GM23338 (cell line): ENCODE results near the gene KHK. TPM values are rescaled to one million over a fixed set of nuclear protein-coding genes. Genes with fewer than 3 reads are reported as not detected.

Experiments
- ATAC-seq: fragments of 200-7000 bp; cut with Tn5 transposase; 3 replicates; pipeline ENCODE4 v1.9.1; 2020
- DNase-seq: peaks from one replicate; pipeline ENCODE4 v3.0.0-alpha.2; 2015; ENCODE audit warnings: low spot score
- H2AFZ ChIP-seq: fragments of 200-600 bp; sonication (generic); 2 replicates; pipeline ENCODE4 v1.8.0; 2016; ENCODE audit warnings: antibody characterized with exemption, mild to moderate bottlenecking, moderate library complexity
- H3F3A ChIP-seq: fragments of 200-600 bp; sonication (generic); replicated peaks from 2 replicates; pipeline ENCODE4 v1.8.0; 2017; ENCODE audit warnings: antibody characterized with exemption, mixed run types, low read depth
- H3K27ac ChIP-seq: fragments of 200-600 bp; sonication (generic); 2 replicates; pipeline ENCODE4 v1.6.1; 2016; ENCODE audit warnings: low read depth
- H3K27me3 ChIP-seq: fragments of 200-600 bp; sonication (generic); 2 replicates; pipeline ENCODE4 v1.8.0; 2016; ENCODE audit warnings: mild to moderate bottlenecking, mixed run types, moderate library complexity; ENCODE audit not compliant: insufficient read depth
- H3K36me3 ChIP-seq: fragments of 200-600 bp; sonication (generic); 2 replicates; pipeline ENCODE4 v1.8.0; 2016; ENCODE audit warnings: mild to moderate bottlenecking; ENCODE audit not compliant: insufficient read depth
- H3K4me1 ChIP-seq: fragments of 200-600 bp; sonication (generic); 2 replicates; pipeline ENCODE4 v1.8.0; 2016; ENCODE audit warnings: mild to moderate bottlenecking, moderate library complexity; ENCODE audit not compliant: insufficient read depth
- H3K4me2 ChIP-seq: fragments of 200-600 bp; sonication (generic); 2 replicates; pipeline ENCODE4 v1.7.1; 2017; ENCODE audit warnings: mixed run types
- H3K4me3 ChIP-seq: fragments of 200-600 bp; sonication (generic); 2 replicates; pipeline ENCODE4 v1.6.1; 2016; ENCODE audit warnings: mixed run types
- H3K79me2 ChIP-seq: fragments of 200-600 bp; sonication (generic); replicated peaks from 2 replicates; pipeline ENCODE4 v1.8.0; 2017; ENCODE audit warnings: mild to moderate bottlenecking; ENCODE audit not compliant: insufficient read depth
- H3K9me2 ChIP-seq: fragments of 200-600 bp; sonication (generic); 2 replicates; pipeline ENCODE4 v1.8.0; 2017; ENCODE audit not compliant: insufficient read depth
- H4K20me1 ChIP-seq: fragments of 200-600 bp; sonication (generic); replicated peaks from 2 replicates; pipeline ENCODE4 v1.8.0; 2017; ENCODE audit warnings: mild to moderate bottlenecking; ENCODE audit not compliant: insufficient read depth
- H3K27ac Mint-ChIP-seq: 2 replicates; pipeline ENCODE4 v1.8.0; 2020; ENCODE audit warnings: inconsistent platforms, mild to moderate bottlenecking, moderate library complexity, mixed read lengths
- H3K27me3 Mint-ChIP-seq: 3 replicates; pipeline ENCODE4 v1.8.0; 2022; ENCODE audit warnings: low read depth, mild to moderate bottlenecking, moderate library complexity, mixed read lengths, inconsistent platforms; ENCODE audit not compliant: insufficient read depth, poor library complexity
- H3K36me3 Mint-ChIP-seq: 3 replicates; pipeline ENCODE4 v1.8.0; 2021; ENCODE audit warnings: low read depth, mild to moderate bottlenecking, inconsistent platforms, moderate library complexity, mixed read lengths
- H3K4me1 Mint-ChIP-seq: 3 replicates; pipeline ENCODE4 v1.8.0; 2020; ENCODE audit warnings: mild to moderate bottlenecking, inconsistent platforms, mixed read lengths
- H3K4me3 Mint-ChIP-seq: 3 replicates; pipeline ENCODE4 v1.8.0; 2021; ENCODE audit warnings: moderate library complexity, mild to moderate bottlenecking, inconsistent platforms, mixed read lengths
- H3K9me3 Mint-ChIP-seq: 3 replicates; pipeline ENCODE4 v1.8.0; 2020; ENCODE audit warnings: moderate library complexity, mild to moderate bottlenecking, inconsistent platforms, mixed read lengths
- CREB1 ChIP-seq: fragments of 250-450 bp; sonication (Bioruptor Pico); IDR thresholded peaks from 2 replicates; pipeline ENCODE4 v1.5.0; 2020; ENCODE audit warnings: low read depth, mild to moderate bottlenecking, moderate library complexity
- CTCF ChIP-seq, 2 experiments: fragments of 200-600 bp in 1 of 2; sonication (generic) in 1 of 2; conservative IDR thresholded peaks; 2 replicates each; pipeline versions ENCODE4 v1.5.1 to v1.6.1; 2016 to 2017; ENCODE audit warnings: antibody characterized with exemption in 2 of 2, low read depth in 2 of 2, mild to moderate bottlenecking in 2 of 2, moderate library complexity in 1 of 2
- ETS1 ChIP-seq: IDR thresholded peaks from 2 replicates; pipeline ENCODE4 v1.6.1; 2016; ENCODE audit warnings: antibody characterized with exemption
- EZH2 ChIP-seq: fragments of 200-600 bp; sonication (generic); IDR thresholded peaks from one replicate; pipeline ENCODE4 v1.8.0; 2017; ENCODE audit warnings: antibody characterized with exemption, mild to moderate bottlenecking, low read depth; ENCODE audit not compliant: unreplicated experiment
- EZH2phosphoT487 ChIP-seq: fragments of 200-600 bp; sonication (generic); IDR thresholded peaks from one replicate; pipeline ENCODE4 v1.8.1; 2018; ENCODE audit warnings: antibody characterized with exemption; ENCODE audit not compliant: unreplicated experiment
- JUNB ChIP-seq: IDR thresholded peaks from one replicate; pipeline ENCODE4 v1.6.1; 2016; ENCODE audit warnings: antibody characterized with exemption; ENCODE audit not compliant: unreplicated experiment
- NANOG ChIP-seq: IDR thresholded peaks from 2 replicates; pipeline ENCODE4 v1.6.1; 2016; ENCODE audit warnings: antibody characterized with exemption, borderline replicate concordance
- POLR2AphosphoS5 ChIP-seq: IDR thresholded peaks from 2 replicates; pipeline ENCODE4 v1.6.1; 2016; ENCODE audit warnings: antibody characterized with exemption, low read depth
- REST ChIP-seq: IDR thresholded peaks from one replicate; pipeline ENCODE4 v1.6.1; 2018; ENCODE audit warnings: antibody characterized with exemption; ENCODE audit not compliant: unreplicated experiment
- STAT1 ChIP-seq: IDR thresholded peaks from one replicate; pipeline ENCODE4 v1.6.1; 2016; ENCODE audit warnings: antibody characterized with exemption; ENCODE audit not compliant: unreplicated experiment
- ZNF114 ChIP-seq: fragments of 250-450 bp; sonication (Bioruptor Pico); IDR thresholded peaks from 2 replicates; pipeline ENCODE4 v1.5.0; 2020; ENCODE audit warnings: mild to moderate bottlenecking, moderate library complexity
- ZNF331 ChIP-seq: fragments of 250-450 bp; sonication (Bioruptor Pico); IDR thresholded peaks from 2 replicates; pipeline ENCODE4 v1.5.0; 2020; ENCODE audit warnings: low read depth, mild to moderate bottlenecking, moderate library complexity
- ZNF462 ChIP-seq: fragments of 250-450 bp; sonication (Bioruptor Pico); IDR thresholded peaks from 2 replicates; pipeline ENCODE4 v1.5.0; 2020; ENCODE audit warnings: mild to moderate bottlenecking, moderate library complexity
- polyA plus RNA-seq: library from polyadenylated mRNA; unstranded; fragments of >200 nt; fragmentation: Nextera tagmentation; extraction: Ambion mirVana; gene quantifications from 2 replicates; pipeline ENCODE4 v1.2.1, GENCODE V29; 2016
- total RNA-seq: library from RNA; depleted of rRNA; stranded (reverse); fragments of >200 nt; shearing (Covaris generic); gene quantifications from 2 replicates; pipeline ENCODE4 v1.2.3, GENCODE V29; 2014

Gene KHK
- total and polyA plus RNA-seq, 2 experiments from 2014 or later = 9.7 TPM

- Histone ChIP-seq H3K27ac (no peak overlapping the region), H4K20me1 (peaks cover 10% of the 10 kb centered on the region), H3K4me1 (peaks cover 6% of the 10 kb centered on the region; the same call in 1 of the 2 replicates), H3K4me3 (no peak overlapping the region), H2AFZ (no peak overlapping the region), H3K9me2 (no peaks in the 10 kb centered on the region), H3K36me3 (no peaks in the 10 kb centered on the region), H3K79me2 (peaks cover 11% of the 10 kb centered on the region), H3K27me3 (no peaks in the 10 kb centered on the region), H3K4me2 (no peak overlapping the region), H3F3A (no peaks in the 10 kb centered on the region; the same call in 1 of the 2 replicates)
- Mint-ChIP-seq H3K27ac (no peak overlapping the region), H3K4me1 (peaks cover 10% of the 10 kb centered on the region; the same call in 2 of the 3 replicates), H3K36me3 (peaks cover 26% of the 10 kb centered on the region; the same call in 2 of the 3 replicates), H3K9me3 (no peaks in the 10 kb centered on the region), H3K27me3 (peaks cover 8% of the 10 kb centered on the region), H3K4me3 (no peak overlapping the region)
- TF ChIP-seq EZH2phosphoT487 (no peak), ZNF114 (no peak), POLR2AphosphoS5 (no peak), CREB1 (CRISPR knock-in tag) (no peak), ZNF462 (CRISPR knock-in tag) (no peak), EZH2 (no peak), JUNB (no peak), STAT1 (no peak), ETS1 (no peak), NANOG (no peak), CTCF (conservative IDR thresholded peaks at IDR 0.05; ENCODE audit: low read depth in 2 of 2) (no peak), ZNF331 (no peak), REST (no peak)
- ATAC-seq = no peak
- no peak for DNase-seq
Measured at GRCh38 chr2:27131429-27131828, 44.9 kb downstream of the KHK start.
